Stimulated activated CD8-positive, alpha-beta memory T cell treated with anti-CD3 and anti-CD28 coated beads, Interleukin-15, amount 100 ng/mL, for 24 hours (primary cell): ENCODE data around the gene CPA1.

Experiments used
- DNase-seq: peaks from one replicate; pipeline ENCODE4 v3.0.0-alpha.2; 2020; ENCODE audit warnings: low read depth

Gene CPA1

GRCh38 chr7:130356121-130356875 lies 24.0 kb upstream of the CPA1 start:
- no peak for DNase-seq

- no peak for DNase-seq
Observed at GRCh38 chr7:130356876-130357611, 23.2 kb upstream of the CPA1 start.

- DNase-seq, result no peak
Observed at GRCh38 chr7:130358471-130358870, 21.8 kb upstream of the CPA1 start.

- no peak for DNase-seq
Observed at GRCh38 chr7:130359276-130359857, 20.9 kb upstream of the CPA1 start.

GRCh38 chr7:130360518-130360917 lies 19.8 kb upstream of the CPA1 start:
- no peak for DNase-seq

GRCh38 chr7:130361681-130362080 lies 18.6 kb upstream of the CPA1 start:
- no peak for DNase-seq

GRCh38 chr7:130362251-130362816 lies 18.0 kb upstream of the CPA1 start:
- DNase-seq, result no peak

GRCh38 chr7:130363026-130363847 lies 17.1 kb upstream of the CPA1 start:
- DNase-seq, result no peak

GRCh38 chr7:130364451-130364850 lies 15.8 kb upstream of the CPA1 start:
- DNase-seq, result no peak

GRCh38 chr7:130365088-130365487 lies 15.2 kb upstream of the CPA1 start:
- DNase-seq, result no peak

GRCh38 chr7:130365511-130366441 lies 14.5 kb upstream of the CPA1 start:
- no peak for DNase-seq

- no peak for DNase-seq
Observed at GRCh38 chr7:130366564-130366963, 13.7 kb upstream of the CPA1 start.

- DNase-seq, result no peak
Observed at GRCh38 chr7:130367088-130367755, 13.1 kb upstream of the CPA1 start.

GRCh38 chr7:130367836-130368746 lies 12.2 kb upstream of the CPA1 start:
- no peak for DNase-seq

GRCh38 chr7:130369110-130369711 lies 11.1 kb upstream of the CPA1 start:
- no peak for DNase-seq

- no peak for DNase-seq
Observed at GRCh38 chr7:130369831-130370550, 10.3 kb upstream of the CPA1 start.

- no peak for DNase-seq
Observed at GRCh38 chr7:130371046-130371445, 9.2 kb upstream of the CPA1 start.
